Esophagus (tissue), 2 donors: ENCODE data around the gene SPAG16. TPM values are rescaled to one million over a fixed set of nuclear protein-coding genes. Genes with fewer than 3 reads are reported as not detected.

Source experiments
- H3K27ac ChIP-seq, 2 donors: one replicate each; pipeline ENCODE4 v1.5.1; 2013; ENCODE audit warnings: low read depth in 2 of 2, mild to moderate bottlenecking in 2 of 2, inconsistent platforms in 1 of 2, low read length in 1 of 2, moderate library complexity in 1 of 2
- H3K27me3 ChIP-seq, 2 donors: one replicate each; pipeline ENCODE4 v1.6.1; 2013; ENCODE audit warnings: low read length in 2 of 2, control low read depth in 1 of 2, mild to moderate bottlenecking in 1 of 2; ENCODE audit not compliant: insufficient read depth in 2 of 2, control insufficient read depth in 1 of 2
- H3K36me3 ChIP-seq, 2 donors: one replicate each; pipeline ENCODE4 v1.6.1; 2013; ENCODE audit warnings: low read length in 1 of 2; ENCODE audit not compliant: control insufficient read depth in 2 of 2, insufficient read depth in 2 of 2
- H3K4me1 ChIP-seq, 2 donors: one replicate each; pipeline ENCODE4 v1.6.1; 2013; ENCODE audit warnings: low read length in 1 of 2; ENCODE audit not compliant: control insufficient read depth in 2 of 2, insufficient read depth in 2 of 2
- H3K4me3 ChIP-seq, 2 donors: one replicate each; pipeline ENCODE4 v1.5.1; 2013; ENCODE audit warnings: low read length in 2 of 2, mild to moderate bottlenecking in 2 of 2, low read depth in 1 of 2, moderate library complexity in 1 of 2
- H3K9me3 ChIP-seq, 2 donors: one replicate each; pipeline ENCODE4 v1.6.1; 2013; ENCODE audit warnings: mild to moderate bottlenecking in 2 of 2, low read depth in 1 of 2, low read length in 1 of 2, moderate library complexity in 1 of 2; ENCODE audit not compliant: control insufficient read depth in 2 of 2, insufficient read depth in 1 of 2
- WGBS, 2 donors: extraction: QIAGEN DNeasy Blood & Tissue Kit; methylation state at CpG; one replicate each; pipeline ENCODE4 v1.1.7; 2013; 5-methylcytosine and 5-hydroxymethylcytosine counted together
- polyA plus RNA-seq, 2 donors: library from polyadenylated mRNA; stranded (reverse); fragments of 200-250 nt; gene quantifications; one replicate each; pipeline ENCODE4 v1.2.3, GENCODE V29; 2013
- donor health status: healthy with polysubstance abuse.
- donor health status: Bipolar disorder and iron deficiency.

Gene SPAG16
- polyA plus RNA-seq, 2 donors = 20.4 to 21.2 TPM

- Histone ChIP-seq H3K4me3 (no peak overlapping the region), H3K27ac (no peak overlapping the region), H3K27me3 (no peaks in the 10 kb centered on the region), H3K36me3 (no peaks in the 10 kb centered on the region), H3K9me3 (no peaks in the 10 kb centered on the region), H3K4me1 (no peaks in the 10 kb centered on the region)
- WGBS, 2 donors = 45 to 54% methylated on average over 1 of the region's 1 CpG
These were observed 793.5 kb downstream of the SPAG16 start for GRCh38 chr2:214077727-214078126.

DNA sequence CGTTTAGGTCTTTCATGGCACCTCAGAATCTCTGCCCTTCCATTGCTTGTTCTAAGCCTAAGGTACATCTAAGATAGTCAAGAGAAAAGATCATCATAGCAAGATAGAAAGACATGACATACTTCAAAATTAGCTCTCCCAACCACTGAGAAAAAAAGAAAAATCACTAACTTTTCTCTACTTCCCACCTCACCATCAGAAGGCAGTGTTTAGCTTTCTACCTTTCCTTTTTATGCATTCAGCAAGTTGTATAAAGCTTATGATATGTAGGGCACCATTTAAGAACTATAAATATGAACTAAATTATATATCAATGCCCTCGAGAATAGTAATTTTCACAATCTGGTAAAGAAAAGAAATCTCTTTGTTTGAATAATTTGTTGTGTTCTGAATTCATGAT, 794.8 kb downstream of the SPAG16 start:
- H3K4me1 ChIP-seq = no peaks in the 10 kb centered on the region
- H3K4me3 ChIP-seq = no peak overlapping the region
- no peaks in the 10 kb centered on the region for H3K27me3 ChIP-seq
- no peaks in the 10 kb centered on the region for H3K36me3 ChIP-seq
- H3K27ac ChIP-seq = no peak overlapping the region
- WGBS, 2 donors = 84 to 89% methylated on average over 2 of the region's 2 CpGs
- H3K9me3 ChIP-seq = no peaks in the 10 kb centered on the region

- no peaks in the 10 kb centered on the region for H3K9me3 ChIP-seq
- H3K4me1 ChIP-seq = no peaks in the 10 kb centered on the region
- H3K4me3 ChIP-seq = no peak overlapping the region
- no peak overlapping the region for H3K27ac ChIP-seq
- H3K36me3 ChIP-seq = no peaks in the 10 kb centered on the region
- H3K27me3 ChIP-seq = no peaks in the 10 kb centered on the region
- 71 to 81% methylated on average over 1 of the region's 1 CpG for WGBS, 2 donors
These were observed 804.3 kb downstream of the SPAG16 start for GRCh38 chr2:214088536-214088935.

- 86 to 89% methylated on average over 4 of the region's 4 CpGs for WGBS, 2 donors
- H3K36me3 ChIP-seq = no peaks in the 10 kb centered on the region
These were observed 812.0 kb downstream of the SPAG16 start for GRCh38 chr2:214096208-214096715.

GRCh38 chr2:214098811-214099210, 814.5 kb downstream of the SPAG16 start:
- H3K4me3 ChIP-seq = no peak overlapping the region
- H3K9me3 ChIP-seq = no peaks in the 10 kb centered on the region
- H3K4me1 ChIP-seq = no peaks in the 10 kb centered on the region
- 14% methylated on average over 1 of the region's 1 CpG for WGBS, 2 donors
- no peaks in the 10 kb centered on the region for H3K36me3 ChIP-seq
- H3K27ac ChIP-seq = no peak overlapping the region
- no peaks in the 10 kb centered on the region for H3K27me3 ChIP-seq

More at GRCh38 chr2:214096208-214096715, 812.0 kb downstream of the SPAG16 start:
- Histone ChIP-seq H3K4me3 (no peak overlapping the region), H3K27me3 (no peaks in the 10 kb centered on the region), H3K27ac (no peak overlapping the region), H3K9me3 (no peaks in the 10 kb centered on the region), H3K4me1 (no peaks in the 10 kb centered on the region)

DNA sequence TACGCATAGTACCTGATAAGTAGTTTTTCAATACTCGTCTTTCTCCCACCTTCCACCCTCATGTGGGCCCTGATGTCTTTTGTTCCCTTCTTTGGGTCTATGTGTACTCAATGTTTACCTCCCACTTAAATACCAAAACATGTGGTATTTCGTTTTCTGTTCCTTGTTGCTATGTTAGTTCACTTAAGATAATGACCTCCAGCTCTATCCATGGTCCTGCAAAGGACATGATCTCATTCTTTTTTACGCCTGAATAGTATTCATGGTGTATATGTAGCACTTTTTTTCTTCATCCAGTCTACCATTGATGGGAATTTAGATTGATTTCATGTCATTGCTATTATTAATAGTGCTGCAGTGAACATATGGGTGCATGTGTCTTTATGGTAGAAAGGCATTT, 816.2 kb downstream of the SPAG16 start:
- Histone ChIP-seq H3K27me3 (no peaks in the 10 kb centered on the region), H3K4me1 (no peaks in the 10 kb centered on the region), H3K27ac (no peak overlapping the region), H3K36me3 (no peaks in the 10 kb centered on the region), H3K9me3 (no peaks in the 10 kb centered on the region), H3K4me3 (no peak overlapping the region)
- WGBS, 2 donors = 78 to 85% methylated on average over 4 of the region's 4 CpGs

GRCh38 chr2:214103276-214104001, 819.2 kb downstream of the SPAG16 start:
- Histone ChIP-seq H3K27me3 (no peaks in the 10 kb centered on the region), H3K9me3 (no peaks in the 10 kb centered on the region), H3K4me3 (no peak overlapping the region), H3K27ac (no peak overlapping the region), H3K4me1 (no peaks in the 10 kb centered on the region), H3K36me3 (no peaks in the 10 kb centered on the region)
- WGBS, 2 donors = 14 to 17% methylated on average over 5 of the region's 5 CpGs

GRCh38 chr2:214104219-214104618, 820.0 kb downstream of the SPAG16 start:
- 81 to 86% methylated on average over 3 of the region's 3 CpGs for WGBS, 2 donors
- H3K9me3 ChIP-seq = no peaks in the 10 kb centered on the region
- H3K27ac ChIP-seq = no peak overlapping the region
- H3K36me3 ChIP-seq = no peaks in the 10 kb centered on the region
- H3K4me3 ChIP-seq = no peak overlapping the region
- H3K4me1 ChIP-seq = no peaks in the 10 kb centered on the region
- no peaks in the 10 kb centered on the region for H3K27me3 ChIP-seq

- Histone ChIP-seq H3K9me3 (no peaks in the 10 kb centered on the region), H3K4me1 (no peaks in the 10 kb centered on the region), H3K4me3 (no peak overlapping the region), H3K36me3 (no peaks in the 10 kb centered on the region), H3K27ac (no peak overlapping the region), H3K27me3 (no peaks in the 10 kb centered on the region)
- 93 to 94% methylated on average over 5 of the region's 5 CpGs for WGBS, 2 donors
These were observed 820.7 kb downstream of the SPAG16 start for GRCh38 chr2:214104967-214105366.

- no peak overlapping the region for H3K27ac ChIP-seq
- H3K9me3 ChIP-seq = no peaks in the 10 kb centered on the region
- no peak overlapping the region for H3K4me3 ChIP-seq
- H3K27me3 ChIP-seq = no peaks in the 10 kb centered on the region
- 82 to 87% methylated on average over 1 of the region's 1 CpG for WGBS, 2 donors
- H3K36me3 ChIP-seq = no peaks in the 10 kb centered on the region
- H3K4me1 ChIP-seq = no peaks in the 10 kb centered on the region
These were observed 823.5 kb downstream of the SPAG16 start for GRCh38 chr2:214107726-214108125.
